ENCODE results near the gene ZNF750. TPM values are rescaled to one million over a fixed set of nuclear protein-coding genes. Genes with fewer than 3 reads are reported as not detected.
A peak's percentile ranks its signal among the peaks of the same experiment; 100 is the strongest.

ZNF750 gene
- total and polyA plus RNA-seq, 2 of the 13 experiments (the other 11 are each of a cell fraction or from before 2014, with no cell fraction given) = not detected

- TF ChIP-seq ZNF143 (CRISPR knock-in tag; IDR thresholded peaks at IDR 0.05) (no peak), ZBTB7B (CRISPR knock-in tag; IDR thresholded peaks at IDR 0.05) (no peak), ZNF839 (CRISPR knock-in tag; IDR thresholded peaks at IDR 0.05; ENCODE audit: borderline replicate concordance) (no peak), RBM39 (IDR thresholded peaks at IDR 0.05; ENCODE audit: low read depth, low read length, poor library complexity, severe bottlenecking) (no peak), YEATS2 (CRISPR knock-in tag; IDR thresholded peaks at IDR 0.05; ENCODE audit: borderline replicate concordance) (peak; percentile 41; the same call in 1 of the 2 replicates), ZBTB20 (CRISPR knock-in tag; IDR thresholded peaks at IDR 0.05; ENCODE audit: borderline replicate concordance, low read depth) (no peak), ZNF546 (CRISPR knock-in tag; conservative IDR thresholded peaks at IDR 0.05) (no peak), KDM4B (CRISPR knock-in tag; IDR thresholded peaks at IDR 0.05) (no peak), SNAI1 (CRISPR knock-in tag; IDR thresholded peaks at IDR 0.05; ENCODE audit: borderline replicate concordance) (no peak), ZNF124 (CRISPR knock-in tag; IDR thresholded peaks at IDR 0.05) (0 out of 2 replicates have a peak, but pooled peaks have one; percentile 74), ISL2 (CRISPR knock-in tag; IDR thresholded peaks at IDR 0.05) (peak; percentile 25; the same call in 1 of the 2 replicates), RFX5 (IDR thresholded peaks at IDR 0.05; ENCODE audit: low read depth, low read length) (no peak), NR1H2 (CRISPR knock-in tag; IDR thresholded peaks at IDR 0.05; ENCODE audit: borderline replicate concordance, low read depth) (no peak), ZBTB33 (CRISPR knock-in tag; IDR thresholded peaks at IDR 0.05) (peak; percentile 79), ZNF253 (CRISPR knock-in tag; IDR thresholded peaks at IDR 0.05; ENCODE audit: borderline replicate concordance) (no peak), FOXK2 (IDR thresholded peaks at IDR 0.05) (no peak), ZNF781 (CRISPR knock-in tag; IDR thresholded peaks at IDR 0.05; ENCODE audit: borderline replicate concordance, not compliant biosample characterization) (peak; percentile 58), ZNF280B (CRISPR knock-in tag; IDR thresholded peaks at IDR 0.05; ENCODE audit: borderline replicate concordance) (no peak), GRHL1 (CRISPR knock-in tag; conservative IDR thresholded peaks at IDR 0.05) (no peak), ERF (CRISPR knock-in tag; IDR thresholded peaks at IDR 0.05) (0 out of 2 replicates have a peak, but pooled peaks have one; percentile 50)
- TF ChIP-seq, protein P1, sequence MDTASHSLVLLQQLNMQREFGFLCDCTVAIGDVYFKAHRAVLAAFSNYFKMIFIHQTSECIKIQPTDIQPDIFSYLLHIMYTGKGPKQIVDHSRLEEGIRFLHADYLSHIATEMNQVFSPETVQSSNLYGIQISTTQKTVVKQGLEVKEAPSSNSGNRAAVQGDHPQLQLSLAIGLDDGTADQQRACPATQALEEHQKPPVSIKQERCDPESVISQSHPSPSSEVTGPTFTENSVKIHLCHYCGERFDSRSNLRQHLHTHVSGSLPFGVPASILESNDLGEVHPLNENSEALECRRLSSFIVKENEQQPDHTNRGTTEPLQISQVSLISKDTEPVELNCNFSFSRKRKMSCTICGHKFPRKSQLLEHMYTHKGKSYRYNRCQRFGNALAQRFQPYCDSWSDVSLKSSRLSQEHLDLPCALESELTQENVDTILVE (CRISPR knock-in tag; IDR thresholded peaks at IDR 0.05) = peak; percentile 54; the same call in 1 of the 2 replicates
- TF ChIP-seq, protein P2, sequence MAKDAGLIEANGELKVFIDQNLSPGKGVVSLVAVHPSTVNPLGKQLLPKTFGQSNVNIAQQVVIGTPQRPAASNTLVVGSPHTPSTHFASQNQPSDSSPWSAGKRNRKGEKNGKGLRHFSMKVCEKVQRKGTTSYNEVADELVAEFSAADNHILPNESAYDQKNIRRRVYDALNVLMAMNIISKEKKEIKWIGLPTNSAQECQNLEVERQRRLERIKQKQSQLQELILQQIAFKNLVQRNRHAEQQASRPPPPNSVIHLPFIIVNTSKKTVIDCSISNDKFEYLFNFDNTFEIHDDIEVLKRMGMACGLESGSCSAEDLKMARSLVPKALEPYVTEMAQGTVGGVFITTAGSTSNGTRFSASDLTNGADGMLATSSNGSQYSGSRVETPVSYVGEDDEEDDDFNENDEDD (CRISPR knock-in tag; IDR thresholded peaks at IDR 0.05; ENCODE audit: borderline replicate concordance) = no peak
- TF ChIP-seq, protein P3, sequence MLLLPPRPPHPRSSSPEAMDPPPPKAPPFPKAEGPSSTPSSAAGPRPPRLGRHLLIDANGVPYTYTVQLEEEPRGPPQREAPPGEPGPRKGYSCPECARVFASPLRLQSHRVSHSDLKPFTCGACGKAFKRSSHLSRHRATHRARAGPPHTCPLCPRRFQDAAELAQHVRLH (CRISPR knock-in tag; IDR thresholded peaks at IDR 0.05; ENCODE audit: borderline replicate concordance, low read depth) = peak; percentile 62; the same call in 1 of the 2 replicates
Observed at GRCh38 chr17:82781894-82782274, 57.9 kb downstream of the ZNF750 start (continued).
